Mucosa of gallbladder (tissue), 1 donor: Measurements from ENCODE around the gene COMMD3. TPM values are rescaled to one million over a fixed set of nuclear protein-coding genes. Genes with fewer than 3 reads are reported as not detected.

Source experiments
- DNase-seq: peaks from one replicate; pipeline ENCODE4 v3.0.0-alpha.2; 2020; ENCODE audit warnings: low spot score
- total RNA-seq: library from RNA; stranded (reverse); gene quantifications from one replicate; pipeline ENCODE4 v1.2.1, GENCODE V29; 2021
- donor health status: DM: no; HTN: no; CAD: no.

Gene COMMD3
- total RNA-seq, 1 donor from 2014 or later = 42.7 TPM

DNA sequence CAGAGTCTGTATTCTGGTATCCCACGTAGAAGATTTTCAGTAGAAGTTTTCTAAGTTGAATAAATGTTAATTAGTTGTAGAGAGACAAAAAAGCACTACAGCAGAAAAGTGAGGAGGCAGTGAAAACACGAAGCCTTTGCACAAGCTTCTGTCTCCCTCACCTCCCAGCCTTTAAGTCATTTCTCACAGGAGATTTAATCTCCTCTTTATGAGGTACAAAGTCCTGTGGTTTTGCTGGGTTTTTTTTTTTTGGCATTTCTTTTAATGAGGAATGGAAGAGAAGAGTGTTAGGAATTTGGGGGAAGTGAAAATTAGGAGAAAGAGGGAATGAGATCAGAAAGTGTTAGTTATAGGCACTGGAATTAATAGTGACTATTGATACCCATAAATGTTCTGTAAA is 50.6 kb downstream of the COMMD3 start:
- no peak for DNase-seq

DNA sequence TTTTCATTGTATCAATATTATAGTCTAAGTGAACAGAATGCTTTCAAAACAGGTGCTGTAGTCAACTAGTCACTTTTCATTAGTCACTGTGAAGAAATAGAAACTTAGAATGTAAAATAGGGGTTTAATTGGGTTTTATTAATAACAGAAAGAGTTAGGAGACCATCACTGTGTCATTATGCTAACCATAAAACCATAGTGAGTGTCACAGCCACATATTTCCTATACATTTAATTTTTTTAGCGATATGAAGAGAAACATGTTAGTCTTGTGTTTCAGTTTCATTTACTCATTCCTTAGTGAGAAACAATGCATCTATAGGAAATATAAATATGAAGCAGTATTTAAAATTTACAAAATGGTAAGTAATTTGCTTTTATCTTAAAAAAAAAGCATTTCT is 51.3 kb downstream of the COMMD3 start:
- DNase-seq = no peak

DNA sequence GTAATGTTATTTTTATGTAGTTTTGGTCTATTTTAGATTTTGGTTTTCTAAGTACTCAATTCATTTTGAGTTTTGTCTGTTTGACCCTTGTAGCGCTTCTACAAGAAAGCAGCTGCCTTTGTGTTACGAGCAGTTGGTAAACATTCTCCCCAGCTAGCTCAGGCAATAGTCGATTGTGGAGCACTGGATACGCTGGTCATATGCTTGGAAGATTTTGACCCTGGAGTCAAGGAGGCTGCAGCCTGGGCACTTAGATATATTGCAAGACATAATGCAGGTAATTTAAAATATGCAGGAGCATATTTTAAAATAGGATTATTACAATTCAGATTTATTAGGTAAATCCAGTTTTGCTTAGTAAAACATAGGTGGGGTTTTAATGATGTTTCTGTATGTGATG is 52.2 kb downstream of the COMMD3 start:
- DNase-seq = no peak

DNA sequence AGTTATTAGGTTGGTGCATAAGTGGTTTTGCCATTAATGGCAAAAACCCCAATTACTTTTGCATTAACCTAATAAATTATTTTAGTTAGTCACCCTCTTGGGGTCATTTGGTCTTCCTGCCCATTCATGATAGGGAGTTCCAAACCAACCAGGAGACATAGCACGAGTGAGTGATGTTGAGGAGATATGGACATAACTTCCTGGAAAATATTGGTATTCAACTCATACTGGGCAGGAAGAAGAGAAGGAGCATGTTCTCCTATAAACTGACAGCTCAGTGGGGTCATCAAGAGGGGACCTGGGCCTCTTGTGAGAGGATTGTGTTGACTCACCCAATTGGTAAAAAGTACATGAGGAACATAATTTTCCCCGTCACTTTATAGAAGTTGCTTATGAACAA is 52.8 kb downstream of the COMMD3 start:
- no peak for DNase-seq

DNA sequence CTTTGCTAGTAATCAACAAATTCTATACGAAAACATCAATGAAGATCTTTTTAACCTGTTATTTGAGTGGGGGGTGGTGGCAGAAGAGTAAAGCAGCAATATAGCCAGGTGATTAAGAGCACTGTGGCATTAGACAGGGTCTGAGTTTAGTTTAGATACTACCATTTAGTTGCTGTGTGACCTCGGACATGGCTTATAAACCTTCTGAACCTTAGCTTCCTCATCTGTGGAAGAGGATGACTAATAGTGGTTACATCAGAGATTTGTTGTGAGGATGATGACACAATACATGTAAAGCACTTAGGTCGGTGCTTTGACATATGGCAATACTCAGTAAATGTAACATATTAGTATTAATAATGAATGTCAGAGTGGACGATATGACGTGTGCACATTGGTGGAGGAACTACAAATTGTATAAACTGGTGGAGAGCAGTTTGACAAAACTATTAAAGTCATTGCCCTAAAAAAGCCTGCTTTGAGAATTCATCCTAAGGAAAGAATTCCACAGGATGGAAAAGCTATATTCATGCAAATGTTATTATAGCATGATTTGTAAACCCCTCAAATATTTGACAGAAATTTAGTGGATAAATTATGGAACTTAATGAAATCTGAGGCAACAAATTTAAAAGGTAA is 53.4 kb downstream of the COMMD3 start:
- no peak for DNase-seq

Other genes starting within 250 kb of the COMMD3 start
- not detected for gene EBLN1, start 98.4 kb upstream of the COMMD3 start, total RNA-seq
- gene BMI1, start 4.7 kb downstream of the COMMD3 start, total RNA-seq = 48.5 TPM
- gene SPAG6, start 29.1 kb downstream of the COMMD3 start, total RNA-seq = 0.23 TPM